Uterus (tissue), 2 donors: ENCODE results near the gene MYH11.

Source experiments
- POLR2A ChIP-seq, 2 donors: fragments of 450-650 bp; IDR thresholded peaks; one replicate each; pipeline ENCODE4 v1.6.1; 2016; ENCODE audit warnings: antibody characterized with exemption in 2 of 2, mild to moderate bottlenecking in 1 of 2, moderate library complexity in 1 of 2
- TF ChIP-seq, protein P1 (sequence below), 4 experiments: fragments of 200-600 bp in 2 of 4; fragments of 450-650 bp in 2 of 4; sonication (generic) in 2 of 4; IDR thresholded peaks; one replicate each; pipeline ENCODE4 v1.5.1; 2016 to 2019; ENCODE audit warnings: antibody characterized with exemption in 4 of 4, mild to moderate bottlenecking in 2 of 4, moderate library complexity in 1 of 4

GRCh38 chr16:15856182-15856581 is 646 bp downstream of the MYH11 start:
- TF ChIP-seq, protein P1, sequence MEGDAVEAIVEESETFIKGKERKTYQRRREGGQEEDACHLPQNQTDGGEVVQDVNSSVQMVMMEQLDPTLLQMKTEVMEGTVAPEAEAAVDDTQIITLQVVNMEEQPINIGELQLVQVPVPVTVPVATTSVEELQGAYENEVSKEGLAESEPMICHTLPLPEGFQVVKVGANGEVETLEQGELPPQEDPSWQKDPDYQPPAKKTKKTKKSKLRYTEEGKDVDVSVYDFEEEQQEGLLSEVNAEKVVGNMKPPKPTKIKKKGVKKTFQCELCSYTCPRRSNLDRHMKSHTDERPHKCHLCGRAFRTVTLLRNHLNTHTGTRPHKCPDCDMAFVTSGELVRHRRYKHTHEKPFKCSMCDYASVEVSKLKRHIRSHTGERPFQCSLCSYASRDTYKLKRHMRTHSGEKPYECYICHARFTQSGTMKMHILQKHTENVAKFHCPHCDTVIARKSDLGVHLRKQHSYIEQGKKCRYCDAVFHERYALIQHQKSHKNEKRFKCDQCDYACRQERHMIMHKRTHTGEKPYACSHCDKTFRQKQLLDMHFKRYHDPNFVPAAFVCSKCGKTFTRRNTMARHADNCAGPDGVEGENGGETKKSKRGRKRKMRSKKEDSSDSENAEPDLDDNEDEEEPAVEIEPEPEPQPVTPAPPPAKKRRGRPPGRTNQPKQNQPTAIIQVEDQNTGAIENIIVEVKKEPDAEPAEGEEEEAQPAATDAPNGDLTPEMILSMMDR (IDR thresholded peaks at IDR 0.05), result no peak
- no peak for TF ChIP-seq POLR2A (IDR thresholded peaks at IDR 0.05)
